SK-N-SH (cell line): ENCODE data around the gene MLANA. TPM values are rescaled to one million over a fixed set of nuclear protein-coding genes. Genes with fewer than 3 reads are reported as not detected.

Experiments used
- CTCF ChIA-PET: fragments of 300-600, 350-600 bp; formaldehyde crosslinking; extraction: SDS; loops from one replicate; lab custom pipeline; 2021; lab: Yijun Ruan, JAX
- POLR2A ChIA-PET: fragments of 350-600 bp; sonication (Branson Sonifier 250); formaldehyde crosslinking; extraction: SDS; loops from one replicate; lab custom pipeline; 2020; ENCODE audit warnings: antibody characterized with exemption, inconsistent platforms; lab: Yijun Ruan, JAX
- DNase-seq: peaks from one replicate; pipeline ENCODE4 v3.0.0; 2012
- H2AFZ ChIP-seq: fragments of 200-600 bp; sonication (generic); 2 replicates; pipeline ENCODE4 v1.8.1; 2016; ENCODE audit warnings: antibody characterized with exemption, mild to moderate bottlenecking, low read depth
- H3F3A ChIP-seq: fragments of 200-600 bp; sonication (generic); replicated peaks from 2 replicates; pipeline ENCODE3; 2016; ENCODE audit warnings: antibody characterized with exemption, mild to moderate bottlenecking; ENCODE audit not compliant: insufficient read depth
- H3K27ac ChIP-seq, 2 experiments: fragments of 200-500 bp in 1 of 2; fragments of 200-600 bp in 1 of 2; sonication (Bioruptor generic) in 1 of 2; sonication (generic), shearing (Covaris generic) in 1 of 2; 2 replicates each; pipeline versions ENCODE4 v1.5.1 to v1.6.1; 2014 to 2016; ENCODE audit warnings: low read depth in 2 of 2, inconsistent platforms in 1 of 2, low read length in 1 of 2, mild to moderate bottlenecking in 1 of 2, mixed read lengths in 1 of 2
- H3K27me3 ChIP-seq: fragments of 200-600 bp; sonication (generic), shearing (Covaris generic); 2 replicates; pipeline ENCODE4 v1.6.1; 2016; ENCODE audit warnings: mixed run types; ENCODE audit not compliant: insufficient read depth
- H3K36me3 ChIP-seq, 2 experiments: fragments of 200-500 bp in 1 of 2; fragments of 200-600 bp in 1 of 2; sonication (Bioruptor generic) in 1 of 2; sonication (generic) in 1 of 2; replicated peaks in 1 of 2; 2 replicates each; pipeline versions ENCODE3 to v1.5.1; 2014 to 2016; ENCODE audit warnings: low read length in 1 of 2, mild to moderate bottlenecking in 1 of 2; ENCODE audit not compliant: insufficient read depth in 2 of 2, control insufficient read depth in 1 of 2
- H3K4me1 ChIP-seq, 2 experiments: fragments of 200-500 bp in 1 of 2; fragments of 200-600 bp in 1 of 2; sonication (Bioruptor generic) in 1 of 2; sonication (generic), shearing (Covaris generic) in 1 of 2; 2 replicates each; pipeline versions ENCODE4 v1.5.1 to v1.6.1; 2014 to 2016; ENCODE audit warnings: low read depth in 1 of 2, low read length in 1 of 2, mixed run types in 1 of 2; ENCODE audit not compliant: insufficient read depth in 2 of 2, control insufficient read depth in 1 of 2
- H3K4me2 ChIP-seq: fragments of 200-600 bp; sonication (generic), shearing (Covaris generic); 2 replicates; pipeline ENCODE4 v1.6.1; 2017; ENCODE audit warnings: mixed run types
- H3K4me3 ChIP-seq, 2 experiments: fragments of 200-500 bp in 1 of 2; fragments of 200-600 bp in 1 of 2; sonication (Bioruptor generic) in 1 of 2; sonication (generic), shearing (Covaris generic) in 1 of 2; 2 replicates each; pipeline versions ENCODE4 v1.5.1 to v1.8.1; 2014 to 2016; ENCODE audit warnings: low read depth in 2 of 2, inconsistent platforms in 1 of 2, low read length in 1 of 2, mild to moderate bottlenecking in 1 of 2, mixed read lengths in 1 of 2, moderate library complexity in 1 of 2
- H3K79me2 ChIP-seq: fragments of 200-600 bp; sonication (generic); 2 replicates; pipeline ENCODE4 v1.8.1; 2017; ENCODE audit warnings: mild to moderate bottlenecking; ENCODE audit not compliant: insufficient read depth
- H3K9ac ChIP-seq: fragments of 200-600 bp; sonication (generic); 2 replicates; pipeline ENCODE4 v1.6.1; 2017; ENCODE audit warnings: mixed run types
- H3K9me2 ChIP-seq: fragments of 200-600 bp; sonication (generic); 2 replicates; pipeline ENCODE4 v1.6.1; 2017; ENCODE audit warnings: mixed run types
- H3K9me3 ChIP-seq: fragments of 200-600 bp; sonication (generic); 2 replicates; pipeline ENCODE4 v1.6.1; 2017; ENCODE audit warnings: mixed run types, mild to moderate bottlenecking, moderate library complexity
- H4K20me1 ChIP-seq: fragments of 200-600 bp; sonication (generic); 2 replicates; pipeline ENCODE4 v1.6.1; 2017; ENCODE audit warnings: mild to moderate bottlenecking, mixed run types; ENCODE audit not compliant: insufficient read depth
- FOSL2 ChIP-seq: IDR thresholded peaks from 2 replicates; pipeline ENCODE4 v1.4.0; 2012; ENCODE audit warnings: low read depth, mild to moderate bottlenecking, moderate library complexity, borderline replicate concordance
- FOXM1 ChIP-seq: IDR thresholded peaks from 2 replicates; pipeline ENCODE4 v1.4.0; 2012; ENCODE audit warnings: low read depth, mild to moderate bottlenecking
- GATA2 ChIP-seq: sonication (generic); formaldehyde crosslinking; IDR thresholded peaks from 2 replicates; pipeline ENCODE4 v1.5.0; 2020; ENCODE audit warnings: mild to moderate bottlenecking, missing genetic modification reagents
- JUND ChIP-seq: IDR thresholded peaks from 2 replicates; pipeline ENCODE4 v1.4.0; 2012
- MEF2A ChIP-seq: IDR thresholded peaks from 2 replicates; pipeline ENCODE4 v1.4.0; 2012; ENCODE audit warnings: low read depth, borderline replicate concordance
- NRF1 ChIP-seq: IDR thresholded peaks from 2 replicates; pipeline ENCODE4 v1.6.1; 2012; ENCODE audit warnings: low read depth, mild to moderate bottlenecking, low read length
- POLR2AphosphoS5 ChIP-seq: IDR thresholded peaks from 2 replicates; pipeline ENCODE4 v1.6.1; 2012; ENCODE audit warnings: low read depth, low read length
- RFX5 ChIP-seq: IDR thresholded peaks from 2 replicates; pipeline ENCODE4 v1.6.1; 2012; ENCODE audit warnings: mild to moderate bottlenecking, improper control_type of control experiment, low read length
- SIN3A ChIP-seq: IDR thresholded peaks from 2 replicates; pipeline ENCODE4 v1.6.1; 2012; ENCODE audit warnings: low read depth, mild to moderate bottlenecking, low read length, moderate library complexity, borderline replicate concordance
- SMC3 ChIP-seq: IDR thresholded peaks from 2 replicates; pipeline ENCODE4 v1.6.1; 2012; ENCODE audit warnings: low read depth, low read length, improper control_type of control experiment
- TEAD4 ChIP-seq: IDR thresholded peaks from 2 replicates; pipeline ENCODE4 v1.4.0; 2012; ENCODE audit warnings: mild to moderate bottlenecking, borderline replicate concordance; ENCODE audit not compliant: insufficient read depth
- YY1 ChIP-seq: IDR thresholded peaks from 2 replicates; pipeline ENCODE4 v1.4.0; 2012; ENCODE audit warnings: low read depth, mild to moderate bottlenecking
- WGBS: methylation state at CpG from one replicate; pipeline ENCODE4 v1.1.6; 2017; ENCODE audit warnings: low lambda C conversion rate; 5-methylcytosine and 5-hydroxymethylcytosine counted together
- polyA plus RNA-seq, 3 experiments: library from polyadenylated mRNA; depleted of rRNA; stranded (reverse); fragments of >200 nt; gene quantifications; 2 replicates each; pipeline ENCODE4 v1.2.3, GENCODE V29; 2012
- TF ChIP-seq, protein P1 (sequence below): fragments of 150-350 bp; IDR thresholded peaks from 2 replicates; pipeline ENCODE4 v1.6.1; 2016; ENCODE audit warnings: mild to moderate bottlenecking, low read depth, low read length
- TF ChIP-seq, protein P2 (sequence below): IDR thresholded peaks from 2 replicates; pipeline ENCODE4 v1.4.0; 2012; ENCODE audit warnings: low read depth, borderline replicate concordance
- TF ChIP-seq, protein P3 (sequence below): fragments of 200-600 bp; sonication (generic); IDR thresholded peaks from 2 replicates; pipeline ENCODE4 v1.6.1; 2017; ENCODE audit warnings: antibody characterized with exemption, mild to moderate bottlenecking, moderate library complexity

MLANA gene
- polyA plus RNA-seq, 1 of the 3 experiments (the other 2 are of a cell fraction) = not detected

DNA sequence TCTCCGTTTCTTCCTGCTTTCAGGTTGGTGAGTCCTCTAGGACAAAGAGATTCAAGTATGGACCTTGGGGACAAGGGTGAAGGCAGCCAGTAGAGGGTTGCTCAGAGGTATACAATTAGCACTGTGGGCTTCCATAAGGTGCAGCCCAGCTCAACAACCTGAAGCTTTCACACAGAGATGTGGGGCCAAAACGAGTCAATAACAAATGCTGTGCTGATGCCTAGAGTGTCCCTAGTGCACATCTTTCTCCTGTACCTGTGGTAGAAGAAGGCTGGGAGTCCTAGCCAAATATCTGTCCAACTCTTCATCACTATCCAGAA is 20.7 kb upstream of the MLANA start:
- Histone ChIP-seq H3K9me3 (no peaks in the 10 kb centered on the region), H2AFZ (no peak overlapping the region), H4K20me1 (no peaks in the 10 kb centered on the region), H3K36me3 (no peaks in the 10 kb centered on the region), H3K9ac (no peak overlapping the region), H3F3A (no peaks in the 10 kb centered on the region)
- TF ChIP-seq SMC3 (no peak), FOSL2 (no peak), TEAD4 (no peak), GATA2 (CRISPR knock-in tag) (no peak), JUND (no peak), RFX5 (no peak), SIN3A (no peak), POLR2AphosphoS5 (no peak), MEF2A (no peak), FOXM1 (no peak), YY1 (no peak), NRF1 (no peak)
- TF ChIP-seq, protein P1, sequence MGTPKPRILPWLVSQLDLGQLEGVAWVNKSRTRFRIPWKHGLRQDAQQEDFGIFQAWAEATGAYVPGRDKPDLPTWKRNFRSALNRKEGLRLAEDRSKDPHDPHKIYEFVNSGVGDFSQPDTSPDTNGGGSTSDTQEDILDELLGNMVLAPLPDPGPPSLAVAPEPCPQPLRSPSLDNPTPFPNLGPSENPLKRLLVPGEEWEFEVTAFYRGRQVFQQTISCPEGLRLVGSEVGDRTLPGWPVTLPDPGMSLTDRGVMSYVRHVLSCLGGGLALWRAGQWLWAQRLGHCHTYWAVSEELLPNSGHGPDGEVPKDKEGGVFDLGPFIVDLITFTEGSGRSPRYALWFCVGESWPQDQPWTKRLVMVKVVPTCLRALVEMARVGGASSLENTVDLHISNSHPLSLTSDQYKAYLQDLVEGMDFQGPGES = no peak
- TF ChIP-seq, protein P2, sequence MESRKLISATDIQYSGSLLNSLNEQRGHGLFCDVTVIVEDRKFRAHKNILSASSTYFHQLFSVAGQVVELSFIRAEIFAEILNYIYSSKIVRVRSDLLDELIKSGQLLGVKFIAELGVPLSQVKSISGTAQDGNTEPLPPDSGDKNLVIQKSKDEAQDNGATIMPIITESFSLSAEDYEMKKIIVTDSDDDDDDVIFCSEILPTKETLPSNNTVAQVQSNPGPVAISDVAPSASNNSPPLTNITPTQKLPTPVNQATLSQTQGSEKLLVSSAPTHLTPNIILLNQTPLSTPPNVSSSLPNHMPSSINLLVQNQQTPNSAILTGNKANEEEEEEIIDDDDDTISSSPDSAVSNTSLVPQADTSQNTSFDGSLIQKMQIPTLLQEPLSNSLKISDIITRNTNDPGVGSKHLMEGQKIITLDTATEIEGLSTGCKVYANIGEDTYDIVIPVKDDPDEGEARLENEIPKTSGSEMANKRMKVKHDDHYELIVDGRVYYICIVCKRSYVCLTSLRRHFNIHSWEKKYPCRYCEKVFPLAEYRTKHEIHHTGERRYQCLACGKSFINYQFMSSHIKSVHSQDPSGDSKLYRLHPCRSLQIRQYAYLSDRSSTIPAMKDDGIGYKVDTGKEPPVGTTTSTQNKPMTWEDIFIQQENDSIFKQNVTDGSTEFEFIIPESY = no peak
- TF ChIP-seq, protein P3, sequence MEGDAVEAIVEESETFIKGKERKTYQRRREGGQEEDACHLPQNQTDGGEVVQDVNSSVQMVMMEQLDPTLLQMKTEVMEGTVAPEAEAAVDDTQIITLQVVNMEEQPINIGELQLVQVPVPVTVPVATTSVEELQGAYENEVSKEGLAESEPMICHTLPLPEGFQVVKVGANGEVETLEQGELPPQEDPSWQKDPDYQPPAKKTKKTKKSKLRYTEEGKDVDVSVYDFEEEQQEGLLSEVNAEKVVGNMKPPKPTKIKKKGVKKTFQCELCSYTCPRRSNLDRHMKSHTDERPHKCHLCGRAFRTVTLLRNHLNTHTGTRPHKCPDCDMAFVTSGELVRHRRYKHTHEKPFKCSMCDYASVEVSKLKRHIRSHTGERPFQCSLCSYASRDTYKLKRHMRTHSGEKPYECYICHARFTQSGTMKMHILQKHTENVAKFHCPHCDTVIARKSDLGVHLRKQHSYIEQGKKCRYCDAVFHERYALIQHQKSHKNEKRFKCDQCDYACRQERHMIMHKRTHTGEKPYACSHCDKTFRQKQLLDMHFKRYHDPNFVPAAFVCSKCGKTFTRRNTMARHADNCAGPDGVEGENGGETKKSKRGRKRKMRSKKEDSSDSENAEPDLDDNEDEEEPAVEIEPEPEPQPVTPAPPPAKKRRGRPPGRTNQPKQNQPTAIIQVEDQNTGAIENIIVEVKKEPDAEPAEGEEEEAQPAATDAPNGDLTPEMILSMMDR = no peak; the same call in 1 of the 2 replicates
- TF ChIP-seq, all 33 proteins: peak for 0
- Histone ChIP-seq H3K4me2 (no peak overlapping the region), H3K27me3 (no peaks in the 10 kb centered on the region), H3K4me1 (no peaks in the 10 kb centered on the region), H3K9me2 (no peaks in the 10 kb centered on the region), H3K27ac (no peak overlapping the region), H3K4me3 (no peak overlapping the region), H3K79me2 (no peaks in the 10 kb centered on the region)
- no peak for DNase-seq
- ChIA-PET CTCF (interaction anchor here (1.0 to 2.9 kb wide), 4 partner anchors 12 to 37 kb away, joined by 3 to 20 read pairs (median 6); no protein-coding TSS in a partner anchor), POLR2A (no interaction called here)
- WGBS = 71% methylated on average over 2 of the region's 2 CpGs
